Measurements from ENCODE around the gene TMPRSS2.

Gene TMPRSS2

GRCh38 chr21:41507521-41508414 is at the start of gene TMPRSS2:
TMPRSS2 (minus strand) TSS chr21:41508158; CDS start chr21:41498133, 10,025 bp downstream.
- no peak for DNase-seq

GRCh38 chr21:41555057-41555456 is 47.1 kb upstream of the TMPRSS2 start:
- no peak for DNase-seq

- no peak for DNase-seq
These were observed 44.3 kb upstream of the TMPRSS2 start for GRCh38 chr21:41552254-41552653.

- no peak for DNase-seq
These were observed 40.8 kb upstream of the TMPRSS2 start for GRCh38 chr21:41548781-41549180.

GRCh38 chr21:41547111-41547510 is 39.2 kb upstream of the TMPRSS2 start:
- DNase-seq = no peak

- DNase-seq = no peak
These were observed 37.8 kb upstream of the TMPRSS2 start for GRCh38 chr21:41545500-41546359.

GRCh38 chr21:41542727-41543126 is 34.8 kb upstream of the TMPRSS2 start:
- DNase-seq = no peak

GRCh38 chr21:41537356-41537755 is 29.4 kb upstream of the TMPRSS2 start:
- DNase-seq = no peak

GRCh38 chr21:41536827-41537103 is 28.8 kb upstream of the TMPRSS2 start:
- DNase-seq = no peak

- no peak for DNase-seq
These were observed 28.3 kb upstream of the TMPRSS2 start for GRCh38 chr21:41536076-41536826.

GRCh38 chr21:41530366-41530765 is 22.4 kb upstream of the TMPRSS2 start:
- no peak for DNase-seq

- DNase-seq = no peak
These were observed 21.8 kb upstream of the TMPRSS2 start for GRCh38 chr21:41529769-41530168.

GRCh38 chr21:41526478-41527087 is 18.6 kb upstream of the TMPRSS2 start:
- DNase-seq = no peak

GRCh38 chr21:41523175-41523574 is 15.2 kb upstream of the TMPRSS2 start:
- DNase-seq = no peak

GRCh38 chr21:41521489-41522027 is 13.6 kb upstream of the TMPRSS2 start:
- DNase-seq = no peak

GRCh38 chr21:41520560-41521442 is 12.8 kb upstream of the TMPRSS2 start:
- no peak for DNase-seq

- no peak for DNase-seq
These were observed 12.0 kb upstream of the TMPRSS2 start for GRCh38 chr21:41519806-41520559.

GRCh38 chr21:41518757-41519156 is 10.8 kb upstream of the TMPRSS2 start:
- DNase-seq = no peak

GRCh38 chr21:41511858-41512257 is 3.9 kb upstream of the TMPRSS2 start:
- no peak for DNase-seq

GRCh38 chr21:41510500-41510899 is 2.5 kb upstream of the TMPRSS2 start:
- no peak for DNase-seq

GRCh38 chr21:41509733-41510132 is 1.8 kb upstream of the TMPRSS2 start:
- no peak for DNase-seq
